ENCODE results near the gene TMEM86B. TPM values are rescaled to one million over a fixed set of nuclear protein-coding genes. Genes with fewer than 3 reads are reported as not detected.

TMEM86B gene
- polyA plus RNA-seq, 1 of the 3 experiments (the other 2 are of a cell fraction): 3.0 TPM

DNA sequence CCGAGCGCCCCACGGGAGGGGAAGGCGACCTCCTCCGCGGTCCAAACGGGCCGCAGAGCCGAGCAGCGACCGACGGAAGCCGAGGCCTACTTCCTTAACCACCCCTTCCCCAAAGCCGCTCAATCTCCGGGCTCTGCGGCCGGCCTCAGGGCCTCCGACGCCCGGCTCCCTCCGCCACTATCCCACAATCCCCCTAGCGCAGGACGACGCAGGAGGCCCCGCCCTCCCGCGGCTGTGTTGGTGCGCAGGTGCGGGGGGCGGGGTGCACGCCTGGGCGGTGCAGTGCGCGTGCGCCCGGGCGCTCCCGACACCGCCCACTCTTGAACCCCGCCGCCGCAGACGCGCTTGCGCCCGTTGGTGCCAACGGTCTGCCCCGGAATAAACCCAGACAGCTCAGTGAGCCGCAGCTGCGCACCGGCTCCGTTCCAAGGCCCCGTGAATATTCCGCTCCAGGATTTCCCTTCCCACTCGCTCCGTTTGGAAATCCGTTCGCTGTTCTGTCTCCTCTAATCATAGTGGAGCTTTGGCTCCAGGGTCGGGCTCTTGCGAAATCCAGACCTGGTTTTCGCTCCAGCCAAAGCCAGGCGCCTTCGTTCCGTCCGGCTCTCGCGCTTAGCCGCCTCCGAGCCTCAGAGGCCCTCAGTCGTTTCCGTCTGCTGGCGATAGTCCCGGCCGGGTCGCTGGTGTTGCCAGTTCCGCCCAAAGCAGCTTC, 30.4 kb upstream of the TMEM86B start, which contains the start of gene PPP6R1 (continued):
- TF ChIP-seq, protein P1, sequence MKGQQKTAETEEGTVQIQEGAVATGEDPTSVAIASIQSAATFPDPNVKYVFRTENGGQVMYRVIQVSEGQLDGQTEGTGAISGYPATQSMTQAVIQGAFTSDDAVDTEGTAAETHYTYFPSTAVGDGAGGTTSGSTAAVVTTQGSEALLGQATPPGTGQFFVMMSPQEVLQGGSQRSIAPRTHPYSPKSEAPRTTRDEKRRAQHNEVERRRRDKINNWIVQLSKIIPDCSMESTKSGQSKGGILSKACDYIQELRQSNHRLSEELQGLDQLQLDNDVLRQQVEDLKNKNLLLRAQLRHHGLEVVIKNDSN (IDR thresholded peaks at IDR 0.05; ENCODE audit: borderline replicate concordance, low read depth): no peak
- peak; percentile 73 for TF ChIP-seq TCF12 (IDR thresholded peaks at IDR 0.05)
- TF ChIP-seq EP300 (IDR thresholded peaks at IDR 0.05; ENCODE audit: borderline replicate concordance in 1 of 2, low read depth in 1 of 2, low read length in 1 of 2): peak; percentile 65 to 74; a peak in 2 of 4 replicates
- TF ChIP-seq GABPA (IDR thresholded peaks at IDR 0.05; ENCODE audit: low read depth): peak; percentile 72
- peak; percentile 44; the same call in 1 of the 2 replicates for TF ChIP-seq TEAD4 (IDR thresholded peaks at IDR 0.05; ENCODE audit: borderline replicate concordance, insufficient read depth)
- TF ChIP-seq YY1 (IDR thresholded peaks at IDR 0.05; ENCODE audit: low read depth): peak; percentile 80
- TF ChIP-seq GATA2 (CRISPR knock-in tag; IDR thresholded peaks at IDR 0.05): no peak
- TF ChIP-seq CHD2 (IDR thresholded peaks at IDR 0.05; ENCODE audit: low read length, partially characterized antibody): peak; percentile 90
- TF ChIP-seq RAD21 (IDR thresholded peaks at IDR 0.05; ENCODE audit: low read length): peak; percentile 42
- TF ChIP-seq NRF1 (IDR thresholded peaks at IDR 0.05; ENCODE audit: low read depth, low read length): peak; percentile 100
- peak; percentile 96 for TF ChIP-seq POLR2AphosphoS5 (IDR thresholded peaks at IDR 0.05; ENCODE audit: low read depth, low read length)
- peak; percentile 85; the same call in 1 of the 2 replicates for TF ChIP-seq RFX5 (IDR thresholded peaks at IDR 0.05; ENCODE audit: low read length)
- TF ChIP-seq, protein P2, sequence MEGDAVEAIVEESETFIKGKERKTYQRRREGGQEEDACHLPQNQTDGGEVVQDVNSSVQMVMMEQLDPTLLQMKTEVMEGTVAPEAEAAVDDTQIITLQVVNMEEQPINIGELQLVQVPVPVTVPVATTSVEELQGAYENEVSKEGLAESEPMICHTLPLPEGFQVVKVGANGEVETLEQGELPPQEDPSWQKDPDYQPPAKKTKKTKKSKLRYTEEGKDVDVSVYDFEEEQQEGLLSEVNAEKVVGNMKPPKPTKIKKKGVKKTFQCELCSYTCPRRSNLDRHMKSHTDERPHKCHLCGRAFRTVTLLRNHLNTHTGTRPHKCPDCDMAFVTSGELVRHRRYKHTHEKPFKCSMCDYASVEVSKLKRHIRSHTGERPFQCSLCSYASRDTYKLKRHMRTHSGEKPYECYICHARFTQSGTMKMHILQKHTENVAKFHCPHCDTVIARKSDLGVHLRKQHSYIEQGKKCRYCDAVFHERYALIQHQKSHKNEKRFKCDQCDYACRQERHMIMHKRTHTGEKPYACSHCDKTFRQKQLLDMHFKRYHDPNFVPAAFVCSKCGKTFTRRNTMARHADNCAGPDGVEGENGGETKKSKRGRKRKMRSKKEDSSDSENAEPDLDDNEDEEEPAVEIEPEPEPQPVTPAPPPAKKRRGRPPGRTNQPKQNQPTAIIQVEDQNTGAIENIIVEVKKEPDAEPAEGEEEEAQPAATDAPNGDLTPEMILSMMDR (IDR thresholded peaks at IDR 0.05): no peak
- peak; percentile 77; the same call in 1 of the 2 replicates for TF ChIP-seq RXRA (IDR thresholded peaks at IDR 0.05; ENCODE audit: borderline replicate concordance, low read depth)
- TF ChIP-seq, protein P3, sequence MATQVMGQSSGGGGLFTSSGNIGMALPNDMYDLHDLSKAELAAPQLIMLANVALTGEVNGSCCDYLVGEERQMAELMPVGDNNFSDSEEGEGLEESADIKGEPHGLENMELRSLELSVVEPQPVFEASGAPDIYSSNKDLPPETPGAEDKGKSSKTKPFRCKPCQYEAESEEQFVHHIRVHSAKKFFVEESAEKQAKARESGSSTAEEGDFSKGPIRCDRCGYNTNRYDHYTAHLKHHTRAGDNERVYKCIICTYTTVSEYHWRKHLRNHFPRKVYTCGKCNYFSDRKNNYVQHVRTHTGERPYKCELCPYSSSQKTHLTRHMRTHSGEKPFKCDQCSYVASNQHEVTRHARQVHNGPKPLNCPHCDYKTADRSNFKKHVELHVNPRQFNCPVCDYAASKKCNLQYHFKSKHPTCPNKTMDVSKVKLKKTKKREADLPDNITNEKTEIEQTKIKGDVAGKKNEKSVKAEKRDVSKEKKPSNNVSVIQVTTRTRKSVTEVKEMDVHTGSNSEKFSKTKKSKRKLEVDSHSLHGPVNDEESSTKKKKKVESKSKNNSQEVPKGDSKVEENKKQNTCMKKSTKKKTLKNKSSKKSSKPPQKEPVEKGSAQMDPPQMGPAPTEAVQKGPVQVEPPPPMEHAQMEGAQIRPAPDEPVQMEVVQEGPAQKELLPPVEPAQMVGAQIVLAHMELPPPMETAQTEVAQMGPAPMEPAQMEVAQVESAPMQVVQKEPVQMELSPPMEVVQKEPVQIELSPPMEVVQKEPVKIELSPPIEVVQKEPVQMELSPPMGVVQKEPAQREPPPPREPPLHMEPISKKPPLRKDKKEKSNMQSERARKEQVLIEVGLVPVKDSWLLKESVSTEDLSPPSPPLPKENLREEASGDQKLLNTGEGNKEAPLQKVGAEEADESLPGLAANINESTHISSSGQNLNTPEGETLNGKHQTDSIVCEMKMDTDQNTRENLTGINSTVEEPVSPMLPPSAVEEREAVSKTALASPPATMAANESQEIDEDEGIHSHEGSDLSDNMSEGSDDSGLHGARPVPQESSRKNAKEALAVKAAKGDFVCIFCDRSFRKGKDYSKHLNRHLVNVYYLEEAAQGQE (IDR thresholded peaks at IDR 0.05; ENCODE audit: low read depth, low read length): peak; percentile 64; the same call in 1 of the 2 replicates
- TF ChIP-seq FOXJ3 (CRISPR knock-in tag; IDR thresholded peaks at IDR 0.05): no peak
- peak; percentile 79; the same call in 1 of the 2 replicates for TF ChIP-seq ELF1 (IDR thresholded peaks at IDR 0.05)
- peak; percentile 85 for TF ChIP-seq RCOR1 (IDR thresholded peaks at IDR 0.05; ENCODE audit: low read length)
- no peak; the same call in 1 of the 2 replicates for TF ChIP-seq FOSL2 (IDR thresholded peaks at IDR 0.05; ENCODE audit: borderline replicate concordance, low read depth)
- TF ChIP-seq, protein P4, sequence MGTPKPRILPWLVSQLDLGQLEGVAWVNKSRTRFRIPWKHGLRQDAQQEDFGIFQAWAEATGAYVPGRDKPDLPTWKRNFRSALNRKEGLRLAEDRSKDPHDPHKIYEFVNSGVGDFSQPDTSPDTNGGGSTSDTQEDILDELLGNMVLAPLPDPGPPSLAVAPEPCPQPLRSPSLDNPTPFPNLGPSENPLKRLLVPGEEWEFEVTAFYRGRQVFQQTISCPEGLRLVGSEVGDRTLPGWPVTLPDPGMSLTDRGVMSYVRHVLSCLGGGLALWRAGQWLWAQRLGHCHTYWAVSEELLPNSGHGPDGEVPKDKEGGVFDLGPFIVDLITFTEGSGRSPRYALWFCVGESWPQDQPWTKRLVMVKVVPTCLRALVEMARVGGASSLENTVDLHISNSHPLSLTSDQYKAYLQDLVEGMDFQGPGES (IDR thresholded peaks at IDR 0.05; ENCODE audit: low read depth, low read length): no peak
- TF ChIP-seq, protein P5, sequence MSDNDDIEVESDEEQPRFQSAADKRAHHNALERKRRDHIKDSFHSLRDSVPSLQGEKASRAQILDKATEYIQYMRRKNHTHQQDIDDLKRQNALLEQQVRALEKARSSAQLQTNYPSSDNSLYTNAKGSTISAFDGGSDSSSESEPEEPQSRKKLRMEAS (IDR thresholded peaks at IDR 0.05; ENCODE audit: low read depth): peak; percentile 88
- TF ChIP-seq NFIC (IDR thresholded peaks at IDR 0.05; ENCODE audit: borderline replicate concordance): peak; percentile 87
